ENCODE measurements around the gene CTSH. TPM values are rescaled to one million over a fixed set of nuclear protein-coding genes. Genes with fewer than 3 reads are reported as not detected.

Gene CTSH
- total RNA-seq, 2 experiments from 2014 or later, result 11.1 to 11.4 TPM

DNA sequence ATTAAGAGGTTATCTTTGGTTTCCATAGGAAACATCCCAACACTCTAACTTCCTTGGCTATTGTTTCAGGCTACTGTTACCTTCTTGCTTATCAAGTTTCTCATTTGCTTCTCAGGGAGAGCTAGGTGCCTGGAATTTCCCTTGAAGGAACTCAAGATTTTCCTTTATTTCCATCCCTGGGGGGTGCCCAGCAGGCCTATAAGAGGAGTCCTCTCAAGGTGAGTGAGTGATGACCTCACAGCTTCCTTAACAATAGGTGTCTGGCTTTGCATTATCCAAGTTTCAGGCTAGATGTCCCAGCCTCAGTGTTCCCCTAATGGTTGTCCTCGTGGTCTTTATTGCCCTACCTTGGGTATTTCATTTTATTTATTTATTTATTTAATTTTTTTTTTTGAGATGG lies 12.1 kb upstream of the CTSH start:
- Histone ChIP-seq H3K4me3 (ENCODE audit: low read length) (no peak overlapping the region), H3K4me1 (ENCODE audit: insufficient read depth, low read length) (peaks cover under 1% of the 10 kb centered on the region), H3K27ac (ENCODE audit: low read depth in 1 of 2, low read length in 2 of 2) (no peak overlapping the region), H3K36me3 (ENCODE audit: insufficient read depth, low read length) (no peaks in the 10 kb centered on the region), H3K9me3 (ENCODE audit: control insufficient read depth in 1 of 2, insufficient read depth in 1 of 2, low read length in 2 of 2) (peaks cover 0 to 4% of the 10 kb centered on the region in 2 experiments), H3K27me3 (ENCODE audit: control insufficient read depth in 1 of 2, insufficient read depth in 2 of 2, low read length in 2 of 2) (no peaks in the 10 kb centered on the region)
- H3K27ac Mint-ChIP-seq, result no peak overlapping the region
- POLR2A ChIA-PET, result no interaction called here
- no peak overlapping the region for H3K4me3 Mint-ChIP-seq
- H3K27me3 Mint-ChIP-seq, result no peaks in the 10 kb centered on the region
- intact Hi-C loops (cut with DNase I, micrococcal nuclease), result no loop called here
- TF ChIP-seq, protein P1, sequence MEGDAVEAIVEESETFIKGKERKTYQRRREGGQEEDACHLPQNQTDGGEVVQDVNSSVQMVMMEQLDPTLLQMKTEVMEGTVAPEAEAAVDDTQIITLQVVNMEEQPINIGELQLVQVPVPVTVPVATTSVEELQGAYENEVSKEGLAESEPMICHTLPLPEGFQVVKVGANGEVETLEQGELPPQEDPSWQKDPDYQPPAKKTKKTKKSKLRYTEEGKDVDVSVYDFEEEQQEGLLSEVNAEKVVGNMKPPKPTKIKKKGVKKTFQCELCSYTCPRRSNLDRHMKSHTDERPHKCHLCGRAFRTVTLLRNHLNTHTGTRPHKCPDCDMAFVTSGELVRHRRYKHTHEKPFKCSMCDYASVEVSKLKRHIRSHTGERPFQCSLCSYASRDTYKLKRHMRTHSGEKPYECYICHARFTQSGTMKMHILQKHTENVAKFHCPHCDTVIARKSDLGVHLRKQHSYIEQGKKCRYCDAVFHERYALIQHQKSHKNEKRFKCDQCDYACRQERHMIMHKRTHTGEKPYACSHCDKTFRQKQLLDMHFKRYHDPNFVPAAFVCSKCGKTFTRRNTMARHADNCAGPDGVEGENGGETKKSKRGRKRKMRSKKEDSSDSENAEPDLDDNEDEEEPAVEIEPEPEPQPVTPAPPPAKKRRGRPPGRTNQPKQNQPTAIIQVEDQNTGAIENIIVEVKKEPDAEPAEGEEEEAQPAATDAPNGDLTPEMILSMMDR (IDR thresholded peaks at IDR 0.05), result no peak
- DNase-seq (no peak), ATAC-seq (ENCODE audit: poor library complexity) (no peak)
- H3K9me3 Mint-ChIP-seq, result no peaks in the 10 kb centered on the region
- CTCF ChIA-PET, result no interaction called here
- peaks cover under 1% of the 10 kb centered on the region for H3K4me1 Mint-ChIP-seq (ENCODE audit: low read depth)
- H3K36me3 Mint-ChIP-seq (ENCODE audit: low read depth), result no peaks in the 10 kb centered on the region

DNA sequence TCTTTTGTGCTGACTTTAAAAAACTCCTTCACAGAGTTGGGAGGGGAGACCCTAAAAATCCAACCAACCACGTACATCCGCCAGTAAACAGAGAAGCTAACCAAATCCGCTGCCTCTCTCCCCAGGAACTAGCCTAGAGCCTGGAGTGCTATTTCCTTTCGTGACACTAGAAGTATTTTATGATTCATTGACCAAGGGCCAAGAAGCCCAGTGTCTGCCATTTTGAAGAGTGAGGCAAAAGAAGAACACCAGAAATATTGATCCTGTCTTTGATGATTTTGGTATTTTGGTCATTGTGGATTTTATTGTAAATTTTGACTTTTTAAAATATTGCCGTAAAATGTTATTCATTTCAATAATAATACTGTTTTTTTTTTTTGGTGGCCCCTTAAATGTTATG lies 10.5 kb upstream of the CTSH start:
- POLR2A ChIA-PET, result no interaction called here
- Histone ChIP-seq H3K4me1 (ENCODE audit: insufficient read depth, low read length) (peaks cover 7% of the 10 kb centered on the region), H3K4me3 (ENCODE audit: low read length) (no peak overlapping the region), H3K9me3 (ENCODE audit: control insufficient read depth in 1 of 2, insufficient read depth in 1 of 2, low read length in 2 of 2) (peaks cover 0 to 3% of the 10 kb centered on the region in 2 experiments), H3K36me3 (ENCODE audit: insufficient read depth, low read length) (no peaks in the 10 kb centered on the region), H3K27me3 (ENCODE audit: control insufficient read depth in 1 of 2, insufficient read depth in 2 of 2, low read length in 2 of 2) (no peaks in the 10 kb centered on the region), H3K27ac (ENCODE audit: low read depth in 1 of 2, low read length in 2 of 2) (no peak overlapping the region)
- Mint-ChIP-seq H3K9me3 (no peaks in the 10 kb centered on the region), H3K27ac (no peak overlapping the region), H3K4me3 (no peak overlapping the region), H3K4me1 (ENCODE audit: low read depth) (peaks cover 9% of the 10 kb centered on the region), H3K36me3 (ENCODE audit: low read depth) (no peaks in the 10 kb centered on the region), H3K27me3 (no peaks in the 10 kb centered on the region)
- intact Hi-C loops (cut with DNase I, micrococcal nuclease), result no loop called here
- ATAC-seq (ENCODE audit: poor library complexity) (no peak), DNase-seq (no peak)
- TF ChIP-seq, protein P1 (IDR thresholded peaks at IDR 0.05), result no peak
- CTCF ChIA-PET, result no interaction called here

DNA sequence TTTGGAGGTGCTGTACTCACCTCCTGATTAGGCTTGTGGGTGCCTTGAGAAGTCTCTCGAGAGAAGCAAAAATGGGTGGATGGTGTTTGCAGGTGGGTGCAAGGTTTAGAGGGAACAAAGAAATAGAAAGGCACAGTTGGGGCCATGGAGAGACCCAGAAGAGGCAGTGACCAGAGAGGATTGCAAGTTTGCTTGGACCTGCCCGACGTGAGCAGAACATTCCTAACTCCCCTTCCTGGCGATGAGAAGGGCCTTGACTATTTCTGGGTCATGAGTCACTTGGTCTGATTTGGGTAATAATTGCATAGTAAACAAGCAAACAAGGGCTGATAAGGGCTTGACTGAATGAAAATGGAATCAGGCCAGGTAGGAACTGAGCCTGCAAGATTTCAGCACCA lies 7.0 kb upstream of the CTSH start:
- Histone ChIP-seq H3K4me1 (ENCODE audit: insufficient read depth, low read length) (peaks cover 7% of the 10 kb centered on the region), H3K9me3 (ENCODE audit: control insufficient read depth in 1 of 2, insufficient read depth in 1 of 2, low read length in 2 of 2) (no peaks in the 10 kb centered on the region), H3K36me3 (ENCODE audit: insufficient read depth, low read length) (no peaks in the 10 kb centered on the region), H3K27me3 (ENCODE audit: control insufficient read depth in 1 of 2, insufficient read depth in 2 of 2, low read length in 2 of 2) (no peaks in the 10 kb centered on the region), H3K27ac (ENCODE audit: low read depth in 1 of 2, low read length in 2 of 2) (no peak overlapping the region), H3K4me3 (ENCODE audit: low read length) (no peak overlapping the region)
- TF ChIP-seq, protein P1 (IDR thresholded peaks at IDR 0.05), result no peak
- H3K4me1 Mint-ChIP-seq (ENCODE audit: low read depth), result peaks cover 9% of the 10 kb centered on the region
- no peak for ATAC-seq (ENCODE audit: poor library complexity)
- no peak overlapping the region for H3K4me3 Mint-ChIP-seq
- H3K27me3 Mint-ChIP-seq, result no peaks in the 10 kb centered on the region
- H3K9me3 Mint-ChIP-seq, result no peaks in the 10 kb centered on the region
- DNase-seq, result no peak
- intact Hi-C loops (cut with DNase I, micrococcal nuclease), result no loop called here
- peak overlapping the region; percentile 40 for H3K27ac Mint-ChIP-seq
- no peaks in the 10 kb centered on the region for H3K36me3 Mint-ChIP-seq (ENCODE audit: low read depth)
- ChIA-PET CTCF (no interaction called here), POLR2A (no interaction called here)

Measured in CD4-positive, alpha-beta T cell (primary cell).